GM18520 (cell line): ENCODE results near the gene CD74.
A peak's percentile ranks its signal among the peaks of the same experiment; 100 is the strongest.
"Not testable (repeated sequence)": the region's sequence is repeated elsewhere in the genome, so short reads cannot be mapped to it uniquely, and the experiment has no call there.

Source experiments
- ATAC-seq: cut with Tn5 transposase; IDR thresholded peaks from one replicate; pipeline ENCODE4 v1.9.1; 2021; ENCODE audit not compliant: unreplicated experiment

The CD74 gene

GRCh38 chr5:150412319-150413175 lies at the start of gene CD74:
Gene CD74, minus strand, starts transcription at chr5:150412910. Its CDS starts 161 bp downstream, at chr5:150412749.
- ATAC-seq = peak; percentile 64

- ATAC-seq = no peak
Measured at GRCh38 chr5:150461231-150461630, 48.5 kb upstream of the CD74 start.

DNA sequence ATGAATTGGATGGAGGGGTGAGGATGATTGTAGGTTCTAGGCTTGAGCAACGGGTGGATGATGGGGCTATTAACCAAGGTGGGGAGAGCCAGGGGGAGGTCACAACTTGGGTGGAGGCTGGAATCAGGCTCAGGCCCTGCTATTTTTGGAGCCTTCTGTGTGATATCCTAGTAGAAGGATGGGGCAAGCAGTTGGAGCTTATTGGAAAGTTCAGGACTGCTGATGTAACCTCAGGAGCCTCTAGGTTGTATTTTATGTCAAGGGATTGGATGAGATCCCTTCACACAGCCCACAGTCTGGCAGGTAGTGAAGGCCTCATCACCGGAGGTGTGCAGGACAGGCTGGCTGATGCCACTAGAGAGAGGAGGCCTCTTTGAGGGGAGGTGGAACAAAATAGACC lies 48.1 kb upstream of the CD74 start:
- ATAC-seq = no peak

GRCh38 chr5:150458802-150459557 lies 46.3 kb upstream of the CD74 start:
- ATAC-seq = peak; percentile 84

DNA sequence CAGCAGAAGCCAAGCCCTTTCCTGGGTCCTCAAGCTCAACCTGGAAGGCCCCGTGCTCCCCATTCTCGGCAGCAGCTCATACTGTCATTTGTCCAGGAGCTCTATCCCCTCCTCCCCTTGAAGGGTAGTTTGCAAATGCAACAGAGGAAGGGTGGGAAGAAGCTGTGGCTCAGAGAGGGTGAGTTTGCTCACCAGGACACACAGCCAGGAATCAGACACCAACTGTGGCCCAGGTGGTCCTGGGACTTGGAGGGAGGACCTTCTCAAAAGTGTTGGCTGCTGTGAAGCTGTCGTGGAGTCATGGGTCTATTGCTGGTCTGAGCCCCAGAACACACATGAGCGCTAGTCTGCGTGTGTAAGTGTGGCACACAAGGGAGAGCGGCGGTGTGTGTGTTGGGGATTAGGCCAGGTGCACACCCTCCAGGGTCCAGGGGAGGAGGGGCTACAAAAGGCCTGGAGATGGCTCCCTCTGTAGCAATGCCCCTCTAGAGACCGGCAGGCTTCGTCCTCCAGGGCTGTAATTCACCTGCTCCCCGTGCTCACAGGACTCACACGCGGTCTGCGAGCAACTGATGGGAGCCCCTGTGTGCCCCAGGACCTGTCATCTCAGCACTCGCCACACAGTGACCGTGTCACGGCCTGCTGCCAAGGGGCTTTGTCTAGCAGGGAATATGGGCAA lies 45.0 kb upstream of the CD74 start:
- ATAC-seq = no peak

- ATAC-seq = no peak
Measured at GRCh38 chr5:150457121-150457520, 44.4 kb upstream of the CD74 start.

GRCh38 chr5:150454492-150455229 lies 42.0 kb upstream of the CD74 start:
- ATAC-seq = no peak

DNA sequence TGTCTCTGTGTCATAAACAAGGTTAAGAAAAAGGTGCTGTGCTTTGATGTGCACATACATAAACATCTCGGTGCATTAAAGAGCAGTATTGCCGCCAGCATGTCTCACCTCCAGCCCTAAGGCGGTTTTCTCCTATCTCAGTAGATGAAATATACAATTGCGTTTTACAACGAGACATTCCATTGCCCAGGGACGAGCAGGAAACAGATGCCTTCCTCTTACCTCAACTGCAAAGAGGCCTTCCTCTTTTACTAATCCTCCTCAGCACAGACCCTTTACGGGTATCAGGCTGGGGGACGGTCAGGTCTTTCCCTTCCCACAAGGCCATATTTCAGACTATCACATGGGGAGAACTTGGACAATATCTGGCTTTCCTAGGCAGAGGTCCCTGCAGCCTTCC lies 41.3 kb upstream of the CD74 start:
- ATAC-seq = not testable (repeated sequence)

DNA sequence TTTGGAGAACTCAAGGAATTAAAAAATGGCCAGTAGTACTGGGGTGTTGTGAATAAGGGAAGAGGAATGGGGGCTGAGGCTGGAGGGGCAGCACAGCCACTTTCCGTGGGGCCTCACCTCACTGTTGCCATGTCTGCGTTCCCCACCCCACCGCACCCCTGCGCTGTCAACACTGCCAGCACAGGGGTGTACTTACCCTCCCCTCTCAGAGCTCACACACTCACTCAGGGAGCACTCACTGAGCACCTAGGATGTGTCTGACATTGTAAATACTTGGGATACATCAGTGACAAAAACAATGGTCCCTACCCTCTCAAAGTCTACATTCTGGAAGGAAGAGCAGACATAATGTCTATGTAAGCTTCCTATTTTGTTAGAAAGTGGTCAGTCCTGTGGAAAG lies 40.2 kb upstream of the CD74 start:
- ATAC-seq = no peak

GRCh38 chr5:150451594-150451993 lies 38.9 kb upstream of the CD74 start:
- no peak for ATAC-seq

DNA sequence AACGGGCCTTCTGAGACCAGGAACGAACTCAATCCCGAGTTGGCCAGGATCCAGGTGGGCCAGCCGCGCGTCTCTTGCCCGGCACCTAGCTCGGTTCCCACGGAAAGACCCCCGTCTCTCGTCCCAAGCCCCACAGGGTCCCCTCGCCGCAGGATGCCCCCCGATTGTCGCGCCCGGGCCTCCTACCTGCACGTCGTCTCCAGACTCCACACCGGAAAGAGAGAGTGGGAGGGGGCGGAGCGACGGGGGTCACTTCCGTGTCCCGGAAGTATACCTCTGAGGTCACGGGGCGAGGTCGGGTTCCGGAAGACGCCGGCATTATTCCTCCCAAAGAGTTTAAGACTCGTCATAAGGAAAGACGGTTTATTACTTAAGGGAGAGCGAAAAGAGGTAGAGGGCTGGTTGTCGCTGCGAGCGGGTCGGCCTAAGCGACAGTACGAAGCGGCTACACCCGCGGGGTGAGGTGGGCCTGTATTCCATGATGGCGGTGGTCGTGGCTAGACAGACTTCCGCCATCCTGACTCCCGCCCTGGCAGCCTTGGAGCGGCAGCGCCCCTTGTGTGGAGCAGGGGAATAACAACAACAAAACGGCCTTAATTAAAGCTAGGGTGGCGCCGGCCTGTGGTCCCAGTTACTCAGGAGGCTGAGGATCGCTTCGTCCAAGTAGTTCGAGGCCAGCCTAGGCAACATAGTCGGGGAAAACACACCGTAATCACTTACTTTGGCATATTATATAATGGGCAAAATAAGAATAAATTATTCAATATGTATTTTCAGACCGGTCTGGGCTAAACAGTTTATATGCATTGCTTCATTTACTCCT lies 37.0 kb upstream of the CD74 start, which contains the start of gene RPS14:
RPS14 (minus strand) TSS at position 223 of the 823 bp plus-strand sequence. CDS start 2,006 bp downstream, outside the sequence.
- peak; percentile 88 for ATAC-seq

DNA sequence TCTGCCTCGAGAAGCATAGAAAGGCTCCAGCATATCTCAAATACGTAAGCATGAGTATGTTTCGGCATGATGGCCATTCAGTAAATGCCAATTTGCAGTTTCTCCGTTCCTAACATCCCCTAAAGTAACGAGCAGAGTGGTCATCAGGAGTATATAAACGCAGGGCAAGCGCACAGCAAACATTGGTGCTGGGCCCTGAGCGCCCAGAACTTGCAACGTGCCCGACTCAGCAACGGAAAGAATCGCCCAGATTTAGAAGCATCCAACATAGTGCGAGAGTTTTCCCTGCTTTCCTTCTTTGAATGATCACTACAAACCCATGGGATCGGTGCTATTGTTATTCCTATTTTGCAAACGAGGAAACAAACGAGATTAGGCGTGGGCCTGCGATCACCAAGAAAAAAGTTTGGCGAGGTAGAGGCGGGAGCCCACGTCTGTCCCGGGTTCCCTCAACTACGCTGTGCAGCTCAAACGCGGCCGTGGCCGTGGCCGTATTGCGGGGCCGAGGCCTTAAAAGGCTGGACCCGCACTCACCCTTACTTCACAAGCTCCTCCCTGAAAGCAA lies 36.3 kb upstream of the CD74 start:
- ATAC-seq = peak; percentile 15

DNA sequence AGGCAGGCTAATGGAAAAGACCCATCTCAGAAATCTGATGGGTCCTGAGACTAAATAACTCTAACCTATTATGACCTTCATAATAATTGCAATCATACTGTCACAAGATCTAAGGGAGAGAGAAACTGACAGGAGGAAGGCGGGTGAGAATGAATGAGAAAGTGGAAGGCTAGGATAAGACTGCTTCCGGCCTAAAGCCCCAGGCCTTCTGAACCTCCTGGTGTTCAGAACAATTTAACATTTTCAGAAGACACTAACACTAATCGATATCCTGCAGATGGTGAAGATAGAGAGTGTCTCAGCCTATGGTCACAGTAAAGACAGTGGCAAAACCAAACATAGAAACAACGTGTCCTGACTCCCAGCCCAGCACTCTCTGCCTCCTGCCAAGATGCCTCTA lies 35.6 kb upstream of the CD74 start:
- no peak for ATAC-seq

DNA sequence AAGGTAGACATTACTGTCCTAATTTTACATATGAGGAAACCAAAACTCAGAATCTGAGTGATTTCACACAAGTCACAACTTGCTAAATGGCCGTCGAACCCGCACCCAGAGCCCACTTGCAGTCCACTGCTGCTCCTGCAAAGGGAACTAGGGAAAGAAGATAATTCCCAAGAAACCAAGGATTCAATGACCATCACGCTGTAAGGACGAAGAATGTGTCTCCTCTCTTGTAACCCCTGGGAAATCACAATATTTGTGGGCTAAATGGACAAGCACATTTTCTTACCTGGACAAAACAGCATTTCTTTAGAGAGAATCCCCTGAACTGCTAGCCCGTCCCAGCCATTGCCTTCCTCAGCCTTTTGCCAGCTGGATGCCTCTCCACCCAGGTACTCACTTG lies 34.5 kb upstream of the CD74 start:
- ATAC-seq = no peak

DNA sequence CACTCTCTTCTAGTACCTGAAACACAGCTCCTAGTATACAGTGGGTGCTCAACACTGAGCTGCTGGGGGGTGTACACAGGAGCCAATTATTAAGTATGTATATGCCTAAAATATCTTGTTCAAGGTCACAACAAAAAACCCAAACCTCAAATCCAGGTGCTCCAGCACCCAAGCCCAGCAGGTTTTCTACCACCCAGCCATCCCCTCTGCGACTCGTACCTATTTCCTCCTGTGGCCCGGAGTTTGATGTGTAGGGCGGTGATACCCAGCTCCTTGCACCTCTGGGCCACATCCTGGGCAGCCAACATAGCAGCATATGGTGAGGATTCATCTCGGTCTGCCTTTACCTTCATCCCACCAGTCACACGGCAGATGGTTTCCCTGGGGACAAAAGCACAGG lies 33.9 kb upstream of the CD74 start:
- no peak for ATAC-seq

DNA sequence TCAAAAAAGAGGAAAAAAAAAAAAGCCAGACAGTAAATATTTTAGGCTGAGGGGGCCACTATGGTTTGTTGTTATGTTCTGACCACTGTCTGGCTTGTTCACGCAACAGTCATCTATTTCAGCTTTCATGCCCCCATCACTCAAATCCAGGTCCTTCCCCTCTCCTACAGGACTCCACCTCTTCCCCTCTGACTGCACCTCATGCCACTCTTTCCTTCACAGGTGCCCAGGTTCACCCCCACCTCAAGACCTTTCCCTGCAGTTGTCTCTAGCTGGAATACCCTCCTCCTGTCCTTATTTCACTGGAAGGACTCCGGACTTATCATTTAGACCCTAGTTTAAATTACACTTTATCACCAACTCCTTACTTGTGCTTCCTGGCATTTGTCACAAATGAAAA lies 33.4 kb upstream of the CD74 start:
- ATAC-seq = no peak

- no peak for ATAC-seq
Measured at GRCh38 chr5:150444770-150445169, 32.1 kb upstream of the CD74 start.

GRCh38 chr5:150443242-150444075 lies 30.7 kb upstream of the CD74 start:
- ATAC-seq = no peak

- no peak for ATAC-seq
Measured at GRCh38 chr5:150442699-150443080, 30.0 kb upstream of the CD74 start.
